Osteoblast (primary cell): ENCODE data around the gene SET. TPM values are rescaled to one million over a fixed set of nuclear protein-coding genes. Genes with fewer than 3 reads are reported as not detected.
"Not testable (repeated sequence)": the region's sequence is repeated elsewhere in the genome, so short reads cannot be mapped to it uniquely, and the experiment has no call there.

Experiments
- DNase-seq: peaks from one replicate; pipeline ENCODE4 v3.0.0; 2011; ENCODE audit warnings: low spot score, mixed read lengths; ENCODE audit not compliant: insufficient read length; ENCODE audit errors: missing footprints
- H2AFZ ChIP-seq: 2 replicates; pipeline ENCODE4 v1.6.0; 2011; ENCODE audit warnings: mild to moderate bottlenecking, low read length
- H3K27ac ChIP-seq: 2 replicates; pipeline ENCODE4 v1.5.1; 2011; ENCODE audit warnings: mild to moderate bottlenecking, low read depth, low read length, moderate library complexity
- H3K27me3 ChIP-seq: 2 replicates; pipeline ENCODE4 v1.6.0; 2012; ENCODE audit warnings: mild to moderate bottlenecking, control low read depth, inconsistent platforms, low read length, moderate library complexity; ENCODE audit not compliant: insufficient read depth
- H3K36me3 ChIP-seq: 2 replicates; pipeline ENCODE4 v1.5.1; 2011; ENCODE audit warnings: mild to moderate bottlenecking, low read length, control low read depth, moderate library complexity; ENCODE audit not compliant: insufficient read depth
- H3K4me1 ChIP-seq: 2 replicates; pipeline ENCODE4 v1.5.1; 2011; ENCODE audit warnings: mild to moderate bottlenecking, low read length, control low read depth, moderate library complexity; ENCODE audit not compliant: insufficient read depth
- H3K4me2 ChIP-seq: 2 replicates; pipeline ENCODE4 v1.6.0; 2011; ENCODE audit warnings: mild to moderate bottlenecking, low read length; ENCODE audit not compliant: insufficient read depth
- H3K4me3 ChIP-seq: fragments of 200-600 bp; sonication (generic); 3 replicates; pipeline ENCODE4 v1.5.1; 2012; ENCODE audit warnings: mild to moderate bottlenecking, low read length, inconsistent platforms; ENCODE audit not compliant: insufficient read depth
- H3K79me2 ChIP-seq: 2 replicates; pipeline ENCODE4 v1.6.0; 2012; ENCODE audit warnings: mild to moderate bottlenecking, low read length, control low read depth, inconsistent platforms; ENCODE audit not compliant: insufficient read depth
- H3K9me3 ChIP-seq: 2 replicates; pipeline ENCODE4 v1.5.1; 2011; ENCODE audit warnings: low read depth, low read length, control low read depth
- H4K20me1 ChIP-seq: 2 replicates; pipeline ENCODE4 v1.6.0; 2012; ENCODE audit warnings: mild to moderate bottlenecking, low read length, control low read depth; ENCODE audit not compliant: insufficient read depth
- CTCF ChIP-seq: IDR thresholded peaks from 2 replicates; pipeline ENCODE4 v1.5.1; 2011; ENCODE audit warnings: mild to moderate bottlenecking, low read depth, low read length, moderate library complexity; ENCODE audit errors: extremely low read depth
- total RNA-seq: library from RNA; depleted of rRNA; stranded (reverse); fragments of >200 nt; gene quantifications from 2 replicates; pipeline ENCODE4 v1.2.3, GENCODE V29; 2012

Gene SET
- total RNA-seq, 1 donor: 397 TPM

GRCh38 chr9:128689293-128689774, 312 bp downstream of the SET start:
- Histone ChIP-seq H3K27ac (no peak overlapping the region), H3K36me3 (peaks cover 34% of the 10 kb centered on the region), H3K9me3 (no peaks in the 10 kb centered on the region), H3K27me3 (no peaks in the 10 kb centered on the region), H3K79me2 (peaks cover 50% of the 10 kb centered on the region), H3K4me2 (no peak overlapping the region), H2AFZ (no peak overlapping the region), H3K4me1 (peaks cover 20% of the 10 kb centered on the region), H4K20me1 (peaks cover 30% of the 10 kb centered on the region), H3K4me3 (peak overlapping the region; percentile 77)
- no peak for TF ChIP-seq CTCF
- no peak for DNase-seq

- Histone ChIP-seq H3K79me2 (peaks cover 47% of the 10 kb centered on the region), H3K27me3 (no peaks in the 10 kb centered on the region), H3K4me1 (peaks cover 13% of the 10 kb centered on the region), H3K9me3 (no peaks in the 10 kb centered on the region), H2AFZ (peak overlapping the region; percentile 29), H3K27ac (peak overlapping the region; percentile 65), H3K4me2 (peak overlapping the region; percentile 100), H3K36me3 (peaks cover 37% of the 10 kb centered on the region), H4K20me1 (peaks cover 30% of the 10 kb centered on the region), H3K4me3 (peak overlapping the region; percentile 96)
- TF ChIP-seq CTCF: no peak
- DNase-seq: peak; percentile 98
Measured at GRCh38 chr9:128689820-128690683, 1.0 kb downstream of the SET start.

GRCh38 chr9:128690684-128691034, 1.6 kb downstream of the SET start:
- peak overlapping the region; percentile 96 for H3K4me3 ChIP-seq
- H3K27ac ChIP-seq: peak overlapping the region; percentile 65
- H2AFZ ChIP-seq: peak overlapping the region; percentile 29
- TF ChIP-seq CTCF: no peak
- H3K36me3 ChIP-seq: peaks cover 40% of the 10 kb centered on the region
- no peaks in the 10 kb centered on the region for H3K27me3 ChIP-seq
- H3K9me3 ChIP-seq: no peaks in the 10 kb centered on the region
- peak overlapping the region; percentile 100 for H3K4me2 ChIP-seq
- H3K4me1 ChIP-seq: peaks cover 13% of the 10 kb centered on the region
- peaks cover 45% of the 10 kb centered on the region for H3K79me2 ChIP-seq
- peak; percentile 77 for DNase-seq
- peaks cover 30% of the 10 kb centered on the region for H4K20me1 ChIP-seq

- not testable (repeated sequence) for H3K4me3 ChIP-seq, H3K4me2 ChIP-seq, DNase-seq, H3K27ac ChIP-seq, H3K9me3 ChIP-seq, H3K27me3 ChIP-seq, H2AFZ ChIP-seq
- Histone ChIP-seq H4K20me1 (peaks cover 30% of the 10 kb centered on the region), H3K4me1 (peaks cover 17% of the 10 kb centered on the region), H3K36me3 (peaks cover 57% of the 10 kb centered on the region), H3K79me2 (peaks cover 39% of the 10 kb centered on the region)
Measured at GRCh38 chr9:128693738-128694137, 4.7 kb downstream of the SET start.
